HG02870 (cell line): ENCODE results near the gene ACYP2.
"Not testable (repeated sequence)": the region's sequence is repeated elsewhere in the genome, so short reads cannot be mapped to it uniquely, and the experiment has no call there.

ENCODE experiments used
- ATAC-seq: cut with Tn5 transposase; IDR thresholded peaks from one replicate; pipeline ENCODE4 v1.9.1; 2021; ENCODE audit warnings: mild to moderate bottlenecking, moderate library complexity; ENCODE audit not compliant: unreplicated experiment

The ACYP2 gene

DNA sequence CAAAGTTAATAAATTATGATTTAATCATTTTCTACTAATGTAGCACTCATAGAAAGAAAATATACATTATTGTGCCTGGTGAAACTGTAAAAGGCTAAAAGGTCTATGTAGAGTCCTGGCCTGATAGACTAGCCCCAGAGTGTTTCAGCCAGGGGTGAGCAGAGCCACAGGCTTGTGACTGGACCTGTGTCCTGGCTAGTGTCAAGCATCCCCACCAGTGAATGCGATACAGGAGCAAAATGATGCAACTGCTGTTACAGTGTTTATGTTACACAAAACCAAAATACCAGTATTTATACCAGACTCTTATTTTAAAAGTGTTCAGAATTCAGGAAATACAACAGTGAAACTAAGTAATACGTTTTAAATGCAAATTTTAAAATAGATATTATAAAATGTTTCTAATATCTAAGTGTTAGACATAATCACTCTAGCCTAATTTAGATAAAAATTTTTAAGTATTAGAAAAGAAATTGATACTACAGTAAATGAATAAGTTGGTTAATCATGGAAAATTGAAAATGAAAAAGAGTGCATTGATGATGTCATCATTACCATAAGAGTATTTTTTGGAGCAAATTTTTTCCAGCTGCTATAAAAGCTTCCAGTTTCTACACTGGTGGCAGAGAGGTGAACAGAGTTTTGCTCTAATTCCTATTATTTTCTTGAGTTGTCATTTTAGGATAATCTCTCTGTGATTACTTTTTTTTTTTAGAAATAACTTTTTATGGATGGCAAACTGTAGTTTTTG is 146.8 kb downstream of the ACYP2 start:
- ATAC-seq: no peak

DNA sequence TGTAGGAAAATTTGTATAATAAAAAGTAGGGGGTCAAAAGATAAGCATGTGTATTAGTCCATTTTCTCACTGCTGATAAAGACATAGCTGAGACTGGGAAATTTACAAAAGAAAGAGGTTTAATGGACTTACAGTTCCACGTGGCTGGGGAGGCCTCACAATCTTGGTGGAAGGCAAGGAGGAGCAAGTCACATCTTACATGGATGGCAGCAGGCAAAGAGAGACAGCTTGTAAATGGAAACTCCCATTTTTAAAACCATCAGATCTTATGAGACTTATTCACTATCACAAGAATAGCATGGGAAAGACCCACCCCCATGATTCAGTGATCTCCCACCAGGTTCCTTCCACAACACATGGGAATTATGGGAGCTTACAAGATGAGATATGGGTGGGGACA is 149.7 kb downstream of the ACYP2 start:
- not testable (repeated sequence) for ATAC-seq

DNA sequence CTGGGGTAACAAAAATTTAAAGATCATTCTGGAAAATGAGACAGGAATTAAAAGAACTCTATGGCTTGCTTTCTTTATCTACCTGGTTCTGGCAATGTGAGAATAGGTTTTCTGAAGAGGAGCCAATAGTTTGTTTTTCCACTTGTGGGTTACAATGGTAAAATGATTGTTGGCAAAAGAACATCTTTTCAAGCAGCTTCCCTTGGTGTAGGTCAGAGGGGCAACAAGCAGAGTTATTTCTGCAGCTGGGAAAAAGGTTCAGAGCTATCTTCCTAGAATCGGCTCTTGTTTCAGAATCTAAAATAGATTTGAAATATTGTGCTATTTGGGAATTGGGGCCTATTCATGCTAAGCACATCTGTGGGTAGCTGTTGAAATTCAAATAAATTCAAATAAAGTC is 152.2 kb downstream of the ACYP2 start:
- ATAC-seq: no peak

DNA sequence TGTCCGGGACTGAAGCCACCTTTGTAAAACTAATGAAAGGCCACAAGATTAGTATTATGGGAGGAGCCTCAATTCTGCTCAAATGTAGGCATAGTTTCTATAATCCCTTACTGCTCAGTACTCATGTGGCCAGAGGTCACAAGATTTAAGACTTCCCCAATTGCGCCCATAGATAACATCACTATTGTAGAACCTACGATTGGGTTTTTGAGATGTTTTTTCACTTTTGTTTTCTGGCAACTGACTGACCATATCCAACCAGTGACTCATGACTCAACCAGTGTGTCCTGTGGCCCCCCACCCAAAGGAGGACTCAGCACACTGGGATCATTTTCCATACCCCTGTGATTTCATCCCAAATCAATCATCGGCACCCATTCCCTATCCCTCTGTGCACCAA is 155.8 kb downstream of the ACYP2 start:
- peak; percentile 30 for ATAC-seq

DNA sequence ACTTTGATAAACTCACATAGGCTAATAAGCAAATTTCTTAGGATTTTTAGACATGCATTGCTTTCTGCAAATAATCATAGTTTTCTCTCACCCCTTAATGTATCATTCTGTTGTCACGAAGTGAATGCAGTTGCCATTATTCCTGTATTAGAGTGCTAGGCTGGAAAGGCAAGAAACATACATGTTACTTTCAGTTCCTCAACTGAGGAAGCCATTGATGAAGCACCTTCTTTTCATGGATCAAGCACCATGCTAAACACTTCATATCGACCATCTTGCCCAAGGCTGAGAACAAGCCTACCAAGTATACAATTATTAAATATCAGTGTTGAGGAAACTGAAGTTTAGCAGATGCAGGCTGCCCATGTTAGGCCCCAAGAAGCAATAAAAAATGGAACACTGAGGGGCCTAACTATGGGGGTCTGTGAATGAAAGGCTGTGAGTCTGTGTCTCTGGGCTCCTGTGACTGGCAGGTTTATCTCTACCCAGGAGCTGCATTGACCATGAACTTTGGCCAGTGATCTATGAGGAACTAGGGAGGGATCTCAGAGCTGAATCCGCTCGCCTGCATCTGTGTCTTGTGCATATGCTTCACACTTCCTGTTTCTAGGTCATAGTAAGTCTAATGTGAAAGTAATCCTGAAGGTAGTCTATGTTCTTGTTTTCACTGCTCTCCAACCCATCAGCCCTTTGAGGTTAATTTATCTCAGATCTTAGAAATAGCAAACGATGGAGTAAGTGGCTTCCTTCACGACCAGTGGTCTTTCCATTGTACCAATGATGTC is 156.6 kb downstream of the ACYP2 start:
- ATAC-seq: peak; percentile 95

DNA sequence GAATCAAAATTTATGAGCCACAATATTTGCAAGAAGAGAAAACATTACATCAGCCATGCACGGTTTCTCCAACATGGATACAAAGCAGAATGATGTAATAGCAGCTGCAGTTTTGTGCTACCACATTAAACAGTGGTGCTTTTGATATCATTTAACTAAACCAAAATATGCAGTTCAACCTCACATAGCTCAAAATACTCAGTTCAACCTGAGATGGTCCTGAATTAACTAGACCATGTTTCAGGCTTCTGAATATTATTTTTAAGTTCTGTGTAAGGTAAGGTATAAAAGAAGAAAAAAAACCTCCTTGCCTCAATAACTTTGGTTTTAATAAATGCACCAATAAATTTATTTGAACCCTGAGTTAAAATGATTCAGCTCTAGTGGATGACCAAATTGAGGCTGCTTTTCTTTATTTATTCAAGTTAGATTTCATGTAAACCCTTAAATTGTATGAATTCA is 159.4 kb downstream of the ACYP2 start:
- no peak for ATAC-seq

DNA sequence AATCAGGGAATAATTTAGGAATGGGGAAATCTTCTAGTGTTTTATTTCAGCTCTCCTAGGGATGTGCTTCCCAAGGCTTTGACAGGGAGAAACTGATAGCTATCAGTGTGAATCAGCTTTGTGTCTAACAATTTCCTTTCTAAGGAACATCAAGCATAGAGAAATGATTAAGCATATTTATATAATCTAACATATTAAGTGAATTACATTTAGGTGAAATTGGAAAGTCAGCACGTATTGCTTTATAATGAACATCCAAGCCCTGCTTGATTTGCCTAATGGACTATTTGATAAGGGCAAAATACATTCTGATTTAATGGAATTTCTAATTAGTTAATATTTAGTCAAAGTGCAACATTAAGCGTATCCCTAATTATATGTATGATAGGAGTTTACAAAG is 160.1 kb downstream of the ACYP2 start:
- no peak for ATAC-seq

DNA sequence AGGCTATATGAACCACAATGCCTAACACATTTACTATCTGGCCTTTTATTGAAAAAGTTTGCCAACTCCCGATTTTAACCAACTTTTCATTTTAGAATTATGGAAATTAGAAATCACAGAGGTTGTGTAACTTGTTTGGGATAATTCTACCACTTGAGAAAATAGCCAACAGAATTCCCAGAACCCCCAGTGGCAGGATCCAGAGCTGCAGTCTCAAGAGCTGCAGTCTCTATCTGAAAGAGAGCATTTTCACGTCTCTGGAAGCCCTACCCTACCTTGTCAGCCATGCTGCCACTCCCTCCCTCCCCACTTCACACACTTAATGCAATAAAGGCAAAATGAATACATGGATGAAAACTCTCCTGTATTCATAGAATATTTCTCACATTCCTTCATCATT is 164.0 kb downstream of the ACYP2 start:
- no peak for ATAC-seq

DNA sequence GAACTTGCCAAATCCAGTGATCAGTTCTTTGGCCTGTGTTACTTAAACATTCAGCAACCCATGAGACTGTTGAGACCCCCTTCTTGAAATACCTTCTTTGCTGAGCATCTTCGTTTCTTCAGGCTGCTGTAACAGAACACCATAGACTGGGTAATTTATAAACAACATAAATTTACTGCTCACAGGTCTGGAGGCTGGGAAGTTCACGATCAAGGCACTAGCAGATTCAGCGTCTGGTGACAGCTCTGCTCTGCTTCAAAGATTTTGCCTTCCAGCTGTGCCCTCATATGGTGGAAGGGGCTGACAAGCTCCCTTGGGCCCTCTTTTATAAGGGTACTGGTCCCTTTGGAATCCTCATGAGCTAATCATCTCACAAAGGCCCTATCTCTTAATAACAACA is 169.4 kb downstream of the ACYP2 start:
- ATAC-seq: no peak

DNA sequence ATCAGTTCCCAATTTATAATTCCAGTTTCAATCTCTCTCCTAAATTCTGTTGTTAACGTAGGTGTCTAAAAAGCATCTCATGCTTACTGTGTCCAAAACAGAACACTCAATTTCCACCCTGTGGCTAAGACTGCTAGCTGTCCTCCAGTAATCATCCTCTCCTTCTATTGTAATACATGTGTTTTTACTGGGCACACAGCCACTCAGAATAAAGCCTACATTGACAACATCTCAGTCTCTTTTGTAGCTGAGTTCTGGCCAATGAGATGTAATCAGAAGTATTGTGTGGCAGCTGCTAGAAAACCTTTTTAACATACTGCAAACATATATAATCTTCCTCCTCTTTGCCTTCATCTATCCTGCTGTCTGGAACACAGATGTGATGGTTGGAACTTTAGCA is 170.0 kb downstream of the ACYP2 start:
- no peak for ATAC-seq

DNA sequence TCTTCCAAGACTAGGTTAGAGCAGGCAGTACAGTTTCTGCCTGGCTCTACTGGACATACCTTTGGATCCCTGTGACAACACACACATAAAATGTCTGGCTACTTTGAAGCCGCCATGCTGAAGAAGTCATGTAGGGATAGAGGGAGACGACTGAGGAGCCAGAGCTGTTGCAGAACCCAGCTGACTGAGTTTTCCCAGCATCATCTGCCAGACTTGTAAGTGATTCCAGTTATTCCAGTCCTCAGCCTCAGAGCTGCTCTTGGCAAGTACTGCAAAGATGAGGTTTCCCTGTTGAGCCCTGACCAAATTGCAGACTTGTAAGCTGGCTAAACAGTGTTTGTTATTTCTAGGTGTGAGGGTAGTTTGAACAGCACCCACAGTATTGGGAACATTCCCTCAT is 172.1 kb downstream of the ACYP2 start:
- ATAC-seq: no peak

DNA sequence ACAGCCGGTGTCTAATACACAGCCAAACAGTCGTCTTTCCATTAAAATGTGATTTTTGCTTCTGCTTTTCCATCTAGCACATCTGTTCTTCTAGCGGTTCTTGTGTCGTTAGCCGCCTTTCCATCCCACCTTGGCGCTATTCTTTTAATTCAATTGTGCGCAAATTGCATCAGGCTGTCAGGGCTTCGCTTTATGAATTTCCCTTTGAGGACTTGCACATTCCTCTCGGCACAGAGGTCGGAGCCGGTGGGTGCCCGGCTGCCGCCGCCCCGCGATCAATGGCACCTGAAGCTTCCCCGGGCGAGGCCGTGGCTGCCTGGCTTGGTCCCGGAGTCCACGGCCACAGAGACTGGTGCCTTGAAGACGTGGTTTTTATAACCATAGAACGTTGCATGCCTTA is 174.5 kb downstream of the ACYP2 start:
- ATAC-seq: no peak

DNA sequence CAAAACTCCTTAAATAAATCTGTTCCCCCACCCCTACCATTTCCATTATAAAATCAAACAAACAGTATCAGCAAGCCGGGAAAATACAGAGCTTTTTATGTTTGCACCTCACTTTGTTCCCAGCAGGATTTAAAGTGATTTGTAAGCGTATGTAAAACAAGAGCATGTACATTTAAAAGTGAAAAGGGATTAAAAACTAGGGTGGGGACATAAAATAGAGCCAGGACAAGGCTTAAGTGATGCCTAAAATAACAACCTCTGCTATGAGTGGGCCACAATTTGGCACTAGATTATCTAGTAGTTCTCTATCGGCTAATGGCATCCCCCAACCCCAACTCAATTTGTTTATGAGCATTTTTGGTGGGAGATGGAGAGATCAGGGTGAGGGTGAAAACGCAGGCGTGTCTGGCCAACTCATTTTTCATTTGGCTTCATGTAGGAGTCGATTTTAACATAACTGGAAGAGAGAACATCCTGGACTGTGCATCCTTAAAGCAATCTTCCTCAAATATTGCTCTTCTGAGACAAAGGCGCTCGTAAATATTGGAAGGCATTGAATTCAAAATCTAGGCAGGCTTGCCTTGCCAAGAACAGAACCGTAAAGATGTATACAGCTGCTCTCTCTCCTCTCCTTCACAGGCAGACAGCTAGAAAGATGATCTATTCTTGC is 175.1 kb downstream of the ACYP2 start:
- ATAC-seq: no peak

DNA sequence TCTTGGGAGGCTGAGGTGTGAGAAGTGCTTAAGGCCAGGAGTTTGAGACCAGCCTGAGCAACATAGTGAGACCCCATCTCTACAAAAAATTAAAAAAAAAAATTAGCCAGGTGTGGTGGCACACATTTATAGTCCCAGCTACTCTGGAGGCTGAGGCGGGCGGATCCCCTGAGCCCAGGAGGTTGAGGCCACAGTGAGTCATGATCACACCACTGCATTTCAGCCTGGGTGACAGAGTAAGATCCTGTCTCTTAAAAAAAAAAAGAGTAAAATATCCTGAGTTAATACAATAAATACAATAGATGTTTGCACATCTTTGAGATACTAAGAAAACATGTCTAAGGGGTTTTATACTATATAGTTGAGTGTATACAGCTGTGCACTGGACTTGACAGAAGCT is 179.2 kb downstream of the ACYP2 start:
- not testable (repeated sequence) for ATAC-seq

DNA sequence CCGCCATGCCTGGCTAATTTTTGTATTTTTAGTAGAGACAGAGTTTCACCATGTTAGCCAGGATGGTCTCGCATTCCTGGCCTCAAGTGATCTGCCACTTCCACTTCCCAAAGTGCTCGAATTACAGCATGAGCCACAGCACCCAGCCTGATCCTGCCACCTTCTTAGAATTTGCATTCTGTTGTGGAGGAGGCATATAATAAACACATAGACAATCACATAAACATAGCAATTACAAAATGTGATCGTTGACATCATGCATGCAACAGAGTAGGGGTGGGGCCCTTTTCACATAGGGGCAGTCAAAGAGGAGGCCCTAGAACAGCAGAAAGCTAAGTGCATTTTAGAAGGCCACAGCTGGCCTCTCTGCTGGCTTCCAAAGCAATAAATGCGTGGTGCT is 180.5 kb downstream of the ACYP2 start:
- ATAC-seq: no peak

DNA sequence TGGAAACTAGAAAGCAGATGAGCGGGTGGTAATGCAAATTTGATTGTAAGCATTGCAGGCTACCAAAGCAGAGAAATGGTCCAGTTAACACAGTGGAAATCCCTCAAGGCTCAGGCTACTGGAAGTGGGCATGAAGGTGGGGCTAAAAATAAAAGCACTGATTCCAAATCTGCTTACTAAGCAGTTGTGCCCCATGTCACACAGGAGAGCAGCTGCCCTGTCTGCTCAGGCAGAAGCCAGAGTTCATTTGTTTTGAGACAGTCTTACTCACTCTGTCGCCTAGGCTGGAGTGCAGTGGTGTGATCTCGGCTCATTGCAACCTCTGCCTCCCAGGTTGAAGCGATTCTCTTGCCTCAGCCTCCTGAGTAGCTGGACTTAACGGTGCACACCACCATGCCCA is 183.1 kb downstream of the ACYP2 start:
- ATAC-seq: no peak

DNA sequence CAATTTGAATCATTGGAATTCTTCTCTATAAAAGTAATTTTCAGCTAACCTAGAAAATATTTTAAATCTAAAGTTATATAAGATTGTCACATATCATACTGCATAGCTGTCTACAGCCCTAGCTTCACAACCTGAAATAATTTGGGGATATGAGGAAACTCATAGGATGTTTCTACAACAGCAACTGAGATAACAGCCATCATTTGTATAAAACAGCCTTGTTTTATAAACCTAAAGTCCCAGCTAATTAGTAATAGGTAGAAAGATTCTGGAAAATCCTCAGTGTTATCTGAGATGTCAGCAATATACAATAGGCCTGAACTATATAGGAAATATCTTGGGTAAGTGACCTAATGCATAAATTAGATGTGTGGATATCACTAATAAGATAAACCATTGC is 188.2 kb downstream of the ACYP2 start:
- no peak for ATAC-seq

DNA sequence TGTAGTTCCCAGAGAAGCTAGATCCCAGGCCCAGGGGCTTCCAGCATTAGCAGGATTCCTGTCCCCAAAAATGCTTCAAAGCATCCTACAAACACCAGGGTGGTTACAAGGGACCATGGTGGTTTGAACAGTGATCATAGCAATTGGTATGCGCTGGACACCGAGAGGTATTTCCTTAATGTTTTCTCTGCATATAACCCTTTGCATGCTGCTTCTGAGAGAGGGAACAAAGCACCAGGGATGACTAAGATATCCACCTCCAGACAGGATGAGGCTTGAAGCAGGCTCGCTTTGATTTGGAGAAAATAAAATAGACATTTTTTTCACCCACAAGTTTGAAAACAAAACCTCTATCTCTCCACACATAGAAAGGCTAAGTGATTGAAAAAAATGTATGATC is 191.1 kb downstream of the ACYP2 start:
- ATAC-seq: no peak

DNA sequence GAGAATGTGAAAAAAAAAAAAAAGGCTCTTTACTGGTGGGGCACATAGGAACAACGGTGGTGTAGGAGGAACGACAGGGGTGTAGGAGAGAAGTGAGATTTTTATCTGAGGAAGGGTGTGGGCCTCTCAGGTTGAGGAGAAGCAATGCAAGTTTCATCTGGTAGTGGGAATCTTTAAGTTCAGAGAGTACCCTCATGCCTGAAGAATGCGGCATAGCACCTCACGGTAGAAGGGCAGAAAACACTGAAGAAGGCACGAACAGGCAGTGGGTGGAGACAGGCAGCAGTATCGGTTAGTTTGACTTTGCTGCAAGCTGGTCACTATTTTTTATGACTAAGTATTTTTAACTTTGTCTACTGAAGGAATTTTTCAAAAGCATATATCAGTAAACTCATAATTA is 192.8 kb downstream of the ACYP2 start:
- ATAC-seq: no peak

DNA sequence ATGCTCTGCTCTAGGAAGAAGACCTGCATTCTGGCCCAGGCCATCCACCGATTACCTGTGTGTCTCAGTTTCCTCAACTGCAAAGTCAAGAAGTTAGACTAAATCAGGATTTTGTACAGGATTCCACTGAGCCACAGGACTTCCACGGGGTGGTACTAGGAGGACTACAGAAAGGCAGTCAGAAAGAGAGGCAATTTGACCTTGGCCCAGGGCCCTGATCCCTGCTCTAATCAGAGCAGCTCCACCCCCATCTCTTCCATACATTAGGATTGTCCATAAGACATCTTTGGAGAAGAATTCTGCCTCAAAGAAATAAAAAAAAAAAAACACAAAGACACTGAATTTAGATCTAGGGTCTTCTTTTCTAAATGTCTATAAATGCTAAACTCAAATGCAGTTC is 193.4 kb downstream of the ACYP2 start:
- no peak for ATAC-seq

DNA sequence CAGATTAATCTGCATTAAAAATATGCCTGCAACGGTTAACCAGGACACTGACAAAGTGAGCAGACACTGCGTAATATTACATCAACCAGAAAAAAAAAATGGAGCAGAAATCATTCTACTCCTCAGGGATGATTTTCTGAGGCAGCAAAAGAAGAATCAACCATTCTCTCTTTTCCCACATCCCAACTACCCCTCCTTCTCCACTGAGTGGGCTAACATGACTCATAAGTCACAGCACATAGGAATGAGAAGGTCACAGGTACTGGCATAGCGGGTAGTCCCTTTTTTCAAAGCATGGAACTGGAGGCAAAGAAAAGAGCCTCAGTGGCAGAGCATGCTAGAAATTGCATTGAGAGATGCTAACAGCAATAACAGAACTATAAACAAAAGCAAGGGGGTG is 194.9 kb downstream of the ACYP2 start:
- no peak for ATAC-seq

DNA sequence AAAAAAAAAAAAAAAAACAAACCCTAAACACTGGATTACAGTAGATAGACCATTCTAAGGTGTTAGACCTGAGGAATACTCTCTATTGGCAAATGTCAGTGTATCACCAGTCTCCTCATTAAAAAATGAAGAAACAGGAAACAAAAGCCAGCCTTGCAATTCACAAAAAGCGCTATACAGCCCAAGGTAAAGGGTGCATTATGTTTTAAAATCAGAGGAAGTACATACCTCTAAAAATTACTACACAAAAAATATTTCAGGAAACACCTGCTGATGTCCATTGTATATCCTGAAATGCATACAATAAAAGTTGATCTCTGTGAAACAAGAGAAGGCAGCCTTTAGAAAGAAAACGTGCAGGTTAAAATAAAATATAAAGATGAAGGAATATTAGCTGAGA is 195.5 kb downstream of the ACYP2 start:
- ATAC-seq: no peak
